ENCODE data around the gene ECI1. TPM values are rescaled to one million over a fixed set of nuclear protein-coding genes. Genes with fewer than 3 reads are reported as not detected.

ECI1 gene
- total and polyA plus RNA-seq, 4 donors, result 35.0 to 87.1 (median 63.5) TPM

GRCh38 chr16:2233046-2233775, 18.2 kb downstream of the ECI1 start:
- H3K4me1 ChIP-seq (ENCODE audit: control insufficient read depth in 5 of 5, insufficient read depth in 5 of 5, low read length in 5 of 5), result peaks cover 0 to 13% (median 7%) of the 10 kb centered on the region in 5 donors
- TF ChIP-seq, protein P1, sequence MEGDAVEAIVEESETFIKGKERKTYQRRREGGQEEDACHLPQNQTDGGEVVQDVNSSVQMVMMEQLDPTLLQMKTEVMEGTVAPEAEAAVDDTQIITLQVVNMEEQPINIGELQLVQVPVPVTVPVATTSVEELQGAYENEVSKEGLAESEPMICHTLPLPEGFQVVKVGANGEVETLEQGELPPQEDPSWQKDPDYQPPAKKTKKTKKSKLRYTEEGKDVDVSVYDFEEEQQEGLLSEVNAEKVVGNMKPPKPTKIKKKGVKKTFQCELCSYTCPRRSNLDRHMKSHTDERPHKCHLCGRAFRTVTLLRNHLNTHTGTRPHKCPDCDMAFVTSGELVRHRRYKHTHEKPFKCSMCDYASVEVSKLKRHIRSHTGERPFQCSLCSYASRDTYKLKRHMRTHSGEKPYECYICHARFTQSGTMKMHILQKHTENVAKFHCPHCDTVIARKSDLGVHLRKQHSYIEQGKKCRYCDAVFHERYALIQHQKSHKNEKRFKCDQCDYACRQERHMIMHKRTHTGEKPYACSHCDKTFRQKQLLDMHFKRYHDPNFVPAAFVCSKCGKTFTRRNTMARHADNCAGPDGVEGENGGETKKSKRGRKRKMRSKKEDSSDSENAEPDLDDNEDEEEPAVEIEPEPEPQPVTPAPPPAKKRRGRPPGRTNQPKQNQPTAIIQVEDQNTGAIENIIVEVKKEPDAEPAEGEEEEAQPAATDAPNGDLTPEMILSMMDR (IDR thresholded peaks at IDR 0.05; ENCODE audit: control extremely low read depth, extremely low read depth), result no peak
- H3K9me3 ChIP-seq (ENCODE audit: control insufficient read depth in 4 of 4, insufficient read depth in 3 of 4, low read length in 3 of 4), result peaks cover 0 to 22% (median 0%) of the 10 kb centered on the region in 4 donors
- H3K4me3 ChIP-seq, result no peak overlapping the region
- H3K27ac ChIP-seq (ENCODE audit: low read depth in 1 of 2, low read length in 1 of 2), result no peak overlapping the region
- ATAC-seq (ENCODE audit: insufficient read depth, low FRiP score), result no peak
- WGBS, 2 donors, result 96% methylated on average over 27 to 28 of the region's 28 CpGs
- no peak overlapping the region for H3K9ac ChIP-seq (ENCODE audit: insufficient read depth in 1 of 2, low read length in 2 of 2)
- H3K36me3 ChIP-seq (ENCODE audit: control insufficient read depth in 4 of 4, insufficient read depth in 4 of 4, low read length in 4 of 4), result peaks cover 3 to 78% (median 31%) of the 10 kb centered on the region in 4 donors
- no peak for DNase-seq
- peaks cover 0 to 27% (median 4%) of the 10 kb centered on the region in 3 donors for H3K27me3 ChIP-seq (ENCODE audit: control insufficient read depth in 3 of 3, insufficient read depth in 3 of 3, low read length in 2 of 3)

GRCh38 chr16:2232094-2232990, 19.0 kb downstream of the ECI1 start:
- H3K36me3 ChIP-seq (ENCODE audit: control insufficient read depth in 4 of 4, insufficient read depth in 4 of 4, low read length in 4 of 4), result peaks cover 3 to 81% (median 32%) of the 10 kb centered on the region in 4 donors
- TF ChIP-seq, protein P1 (IDR thresholded peaks at IDR 0.05; ENCODE audit: control extremely low read depth, extremely low read depth), result no peak
- no peak overlapping the region for H3K4me3 ChIP-seq
- H3K27ac ChIP-seq (ENCODE audit: low read depth in 1 of 2, low read length in 1 of 2), result no peak overlapping the region
- H3K4me1 ChIP-seq (ENCODE audit: control insufficient read depth in 5 of 5, insufficient read depth in 5 of 5, low read length in 5 of 5), result peaks cover 0 to 11% (median 7%) of the 10 kb centered on the region in 5 donors
- H3K9ac ChIP-seq (ENCODE audit: insufficient read depth in 1 of 2, low read length in 2 of 2), result no peak overlapping the region
- 94% methylated on average over 38 to 41 of the region's 41 CpGs for WGBS, 2 donors
- no peak for ATAC-seq (ENCODE audit: insufficient read depth, low FRiP score)
- H3K27me3 ChIP-seq (ENCODE audit: control insufficient read depth in 3 of 3, insufficient read depth in 3 of 3, low read length in 2 of 3), result peaks cover 0 to 21% (median 4%) of the 10 kb centered on the region in 3 donors
- peaks cover 0 to 22% (median 0%) of the 10 kb centered on the region in 4 donors for H3K9me3 ChIP-seq (ENCODE audit: control insufficient read depth in 4 of 4, insufficient read depth in 3 of 4, low read length in 3 of 4)
- no peak for DNase-seq

DNA sequence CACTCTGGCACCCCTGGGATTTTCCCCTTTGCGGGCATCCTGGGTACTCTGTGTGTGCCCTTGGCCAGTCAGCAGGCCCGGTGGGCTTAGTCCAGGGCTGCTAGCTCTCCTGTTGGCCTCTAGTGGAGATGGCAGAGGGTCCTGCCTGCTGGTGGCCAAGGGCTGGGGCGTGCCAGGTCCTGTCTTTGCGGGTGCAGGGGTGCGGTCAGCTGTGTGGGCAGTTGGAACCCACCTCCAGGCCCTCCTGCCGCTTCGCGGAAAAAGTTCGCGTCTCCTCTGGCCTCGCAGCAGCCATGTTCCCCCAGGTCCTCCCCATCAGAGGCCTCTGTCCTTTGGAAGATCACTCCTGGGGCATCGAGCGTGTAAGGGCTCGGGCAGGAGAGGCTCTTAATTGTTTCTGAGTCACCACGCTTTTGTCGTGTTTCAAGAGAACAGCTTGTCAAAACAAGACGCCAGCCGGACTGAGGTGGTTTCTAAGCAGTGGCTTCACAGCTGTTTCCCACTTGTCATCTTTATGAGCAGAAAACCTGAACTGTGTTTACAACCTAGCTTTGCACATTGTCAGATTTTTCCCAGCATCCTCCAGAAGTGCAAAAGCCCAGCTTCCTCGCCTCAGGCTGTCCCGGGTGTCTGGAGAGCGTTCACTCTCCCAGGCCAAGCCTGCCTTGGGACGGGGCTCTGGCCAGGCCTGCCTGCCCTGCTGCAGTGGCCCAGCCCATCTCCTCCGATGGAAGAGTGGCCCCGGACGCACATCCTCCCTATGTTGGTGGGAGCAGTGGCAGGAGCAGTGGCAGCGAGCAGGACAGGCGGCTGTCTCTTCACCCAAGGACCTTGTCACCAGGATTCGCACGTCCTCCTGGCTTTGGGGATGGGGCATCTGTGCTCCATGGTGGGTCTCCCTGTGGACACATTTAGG, 20.1 kb downstream of the ECI1 start:
- Histone ChIP-seq H3K4me1 (ENCODE audit: control insufficient read depth in 5 of 5, insufficient read depth in 5 of 5, low read length in 5 of 5) (peaks cover 0 to 2% (median 1%) of the 10 kb centered on the region in 5 donors), H3K27me3 (ENCODE audit: control insufficient read depth in 3 of 3, insufficient read depth in 3 of 3, low read length in 2 of 3) (peaks cover 0 to 10% (median 4%) of the 10 kb centered on the region in 3 donors), H3K9me3 (ENCODE audit: control insufficient read depth in 4 of 4, insufficient read depth in 3 of 4, low read length in 3 of 4) (peaks cover 0 to 22% (median 0%) of the 10 kb centered on the region in 4 donors), H3K4me3 (no peak overlapping the region), H3K36me3 (ENCODE audit: control insufficient read depth in 4 of 4, insufficient read depth in 4 of 4, low read length in 4 of 4) (peaks cover 3 to 81% (median 32%) of the 10 kb centered on the region in 4 donors), H3K27ac (ENCODE audit: low read depth in 1 of 2, low read length in 1 of 2) (no peak overlapping the region), H3K9ac (ENCODE audit: insufficient read depth in 1 of 2, low read length in 2 of 2) (no peak overlapping the region)
- 92% methylated on average over 29 of the region's 29 CpGs for WGBS, 2 donors
- ATAC-seq (ENCODE audit: insufficient read depth, low FRiP score) (no peak), DNase-seq (no peak)
- TF ChIP-seq, protein P1 (IDR thresholded peaks at IDR 0.05; ENCODE audit: control extremely low read depth, extremely low read depth), result no peak
